Stomach (tissue), 9 donors: Measurements from ENCODE around the gene SMYD3. TPM values are rescaled to one million over a fixed set of nuclear protein-coding genes. Genes with fewer than 3 reads are reported as not detected.

Experiments used
- DNase-seq, 2 donors: peaks; one replicate each; pipeline versions ENCODE4 v3.0.0 to v3.0.0-alpha.2; 2013 to 2019
- H3K27ac ChIP-seq, 5 donors: fragments of 200-600 bp in 4 of 5; sonication (generic) in 4 of 5; one replicate each; pipeline ENCODE4 v1.5.1; 2013 to 2019; ENCODE audit warnings: mild to moderate bottlenecking in 1 of 5, moderate library complexity in 1 of 5
- H3K27me3 ChIP-seq, 3 donors: fragments of 200-600 bp; sonication (generic); one replicate each; pipeline ENCODE4 v1.5.1; 2017 to 2019; ENCODE audit warnings: mixed run types in 1 of 3
- H3K36me3 ChIP-seq, 4 donors: fragments of 200-600 bp; sonication (generic); 1 replicate in 3 of 4; 2 replicates in 1 of 4; pipeline ENCODE4 v1.5.1; 2016 to 2019
- H3K4me1 ChIP-seq, 4 donors: fragments of 200-600 bp; sonication (generic); one replicate each; pipeline ENCODE4 v1.5.1; 2016 to 2019
- H3K4me3 ChIP-seq, 4 donors: fragments of 200-600 bp; sonication (generic) in 3 of 4; one replicate each; pipeline ENCODE4 v1.5.1; 2016 to 2019; ENCODE audit warnings: mild to moderate bottlenecking in 1 of 4
- H3K9me3 ChIP-seq, 4 donors: fragments of 200-600 bp; sonication (generic); one replicate each; pipeline ENCODE4 v1.5.1; 2016 to 2019
- CTCF ChIP-seq, 7 experiments: fragments of 450-650 bp in 4 of 7; fragments of 200-600 bp in 3 of 7; sonication (generic) in 3 of 7; IDR thresholded peaks; one replicate each; pipeline ENCODE4 v1.5.1; 2016 to 2019; ENCODE audit warnings: antibody characterized with exemption in 7 of 7, control low read depth in 2 of 7, mild to moderate bottlenecking in 1 of 7
- EP300 ChIP-seq: sonication (generic); formaldehyde crosslinking; IDR thresholded peaks from one replicate; pipeline ENCODE4 v1.6.1; 2017; ENCODE audit warnings: antibody characterized with exemption
- POLR2A ChIP-seq, 4 donors: fragments of 450-650 bp; IDR thresholded peaks; one replicate each; pipeline ENCODE4 v1.6.1; 2016; ENCODE audit warnings: antibody characterized with exemption in 4 of 4, control low read depth in 2 of 4, mild to moderate bottlenecking in 1 of 4, moderate library complexity in 1 of 4
- POLR2AphosphoS5 ChIP-seq, 3 donors: sonication (generic); formaldehyde crosslinking; IDR thresholded peaks; one replicate each; pipeline ENCODE4 v1.6.1; 2016; ENCODE audit warnings: antibody characterized with exemption in 3 of 3
- WGBS, 5 donors: extraction: QIAGEN DNeasy Blood & Tissue Kit in 3 of 5; methylation state at CpG; one replicate each; pipeline versions ENCODE4 v1.1.5 to v1.1.7; 2013 to 2018; 5-methylcytosine and 5-hydroxymethylcytosine counted together
- intact Hi-C: fragments of 100-400 bp; cut with DNase I; formaldehyde crosslinking; loops from one replicate; pipeline ENCODE4 v1.15.1; 2023; ENCODE audit warnings: low total_unique reads
- polyA plus RNA-seq, 3 donors: library from polyadenylated mRNA; stranded (reverse); fragments of 200-250 nt; gene quantifications; one replicate each; pipeline ENCODE4 v1.2.3, GENCODE V29; 2013
- small RNA-seq, 4 donors: library from RNA; depleted of rRNA; stranded (forward); fragments of <200 nt; gene quantifications; one replicate each; pipeline ENCODE3, GENCODE V24; 2016
- total RNA-seq, 5 donors: library from RNA; depleted of rRNA; stranded (reverse); fragments of >200 nt; gene quantifications; one replicate each; pipeline versions ENCODE4 v1.1.0 to v1.2.3, GENCODE V29; 2014 to 2016
- donor health status: healthy with polysubstance abuse.
- donor health status: Bipolar disorder and iron deficiency.
- donor health status: healthy.

SMYD3 gene
- total and polyA plus RNA-seq, 8 donors: 6.4 to 196 (median 27.8) TPM

GRCh38 chr1:245704341-245704740 is 802.7 kb downstream of the SMYD3 start:
- TF ChIP-seq CTCF (IDR thresholded peaks at IDR 0.05) (no peak), POLR2AphosphoS5 (IDR thresholded peaks at IDR 0.05) (no peak), EP300 (no peak), POLR2A (IDR thresholded peaks at IDR 0.05) (no peak)
- no peak overlapping the region for H3K4me3 ChIP-seq
- H3K27me3 ChIP-seq: no peaks in the 10 kb centered on the region
- DNase-seq: no peak
- H3K36me3 ChIP-seq: no peaks in the 10 kb centered on the region
- 80 to 93% (median 84%) methylated on average over 5 to 6 of the region's 6 CpGs for WGBS, 5 donors
- H3K4me1 ChIP-seq: no peaks in the 10 kb centered on the region
- H3K9me3 ChIP-seq: no peaks in the 10 kb centered on the region
- intact Hi-C loops: no loop called here
- H3K27ac ChIP-seq: no peak overlapping the region

- intact Hi-C loops: no loop called here
- no peak overlapping the region for H3K4me3 ChIP-seq
- no peak overlapping the region for H3K27ac ChIP-seq
- no peaks in the 10 kb centered on the region for H3K4me1 ChIP-seq
- DNase-seq: no peak
- 94 to 97% (median 97%) methylated on average over 8 to 13 of the region's 13 CpGs for WGBS, 5 donors
- H3K9me3 ChIP-seq: no peaks in the 10 kb centered on the region
- TF ChIP-seq POLR2AphosphoS5 (IDR thresholded peaks at IDR 0.05) (no peak), POLR2A (IDR thresholded peaks at IDR 0.05) (no peak), CTCF (IDR thresholded peaks at IDR 0.05) (no peak), EP300 (no peak)
- no peaks in the 10 kb centered on the region for H3K27me3 ChIP-seq
- no peaks in the 10 kb centered on the region for H3K36me3 ChIP-seq
Observed at GRCh38 chr1:245702346-245702745, 804.7 kb downstream of the SMYD3 start.

- WGBS, 5 donors: 83 to 93% (median 88%) methylated on average over 4 to 7 of the region's 7 CpGs
- DNase-seq: no peak
- H3K4me3 ChIP-seq: no peak overlapping the region
- intact Hi-C loops: no loop called here
- H3K36me3 ChIP-seq: no peaks in the 10 kb centered on the region
- H3K4me1 ChIP-seq: no peaks in the 10 kb centered on the region
- H3K9me3 ChIP-seq: no peaks in the 10 kb centered on the region
- no peak overlapping the region for H3K27ac ChIP-seq
- no peaks in the 10 kb centered on the region for H3K27me3 ChIP-seq
- TF ChIP-seq POLR2A (IDR thresholded peaks at IDR 0.05) (no peak), EP300 (no peak), POLR2AphosphoS5 (IDR thresholded peaks at IDR 0.05) (no peak)
Observed at GRCh38 chr1:245701631-245702030, 805.4 kb downstream of the SMYD3 start.

GRCh38 chr1:245700631-245701030 is 806.4 kb downstream of the SMYD3 start:
- intact Hi-C loops: no loop called here
- Histone ChIP-seq H3K4me1 (no peaks in the 10 kb centered on the region), H3K4me3 (no peak overlapping the region), H3K27ac (no peak overlapping the region), H3K36me3 (no peaks in the 10 kb centered on the region), H3K27me3 (no peaks in the 10 kb centered on the region), H3K9me3 (peaks cover 0 to 5% (median 0%) of the 10 kb centered on the region in 4 donors)
- DNase-seq: no peak
- 92 to 97% (median 95%) methylated on average over 13 of the region's 13 CpGs for WGBS, 5 donors
- TF ChIP-seq EP300 (no peak), CTCF (IDR thresholded peaks at IDR 0.05) (no peak), POLR2AphosphoS5 (IDR thresholded peaks at IDR 0.05) (no peak), POLR2A (IDR thresholded peaks at IDR 0.05) (no peak)

Small RNAs within 50 kb of the gene (small RNA-seq; reads per million reads assigned to genes)
- gene AL356583.2 (0 reads per million in 4 donors), gene RF00019 (0 reads per million in 4 donors), gene RNU6-1283P (0 reads per million in 4 donors)

Other genes starting within 250 kb of the SMYD3 start
- gene TFB2M, start 59.0 kb upstream of the SMYD3 start, total RNA-seq: 10 to 100 TPM in 3 of 5 donors, 1 to 10 TPM in 2; 4.7 to 34.8 (median 13.3) TPM
- 10 to 100 TPM in 1 of 3 donors, 1 to 10 TPM in 2; 5.8 to 12.1 (median 9.7) TPM for gene TFB2M, start 59.0 kb upstream of the SMYD3 start, polyA plus RNA-seq
- 10 to 100 TPM; 15.9 to 42.8 (median 38.7) TPM for gene CNST, start 59.2 kb upstream of the SMYD3 start, total RNA-seq
- gene CNST, start 59.2 kb upstream of the SMYD3 start, polyA plus RNA-seq: 1 to 10 TPM; 4.5 to 6.7 (median 6.1) TPM
- gene SCCPDH, start 217.1 kb upstream of the SMYD3 start, total RNA-seq: 10 to 100 TPM; 13.4 to 66.3 (median 21.7) TPM
- gene SCCPDH, start 217.1 kb upstream of the SMYD3 start, polyA plus RNA-seq: 10 to 100 TPM; 13.6 to 19.9 (median 15.4) TPM